ENCODE data around the gene GPHN. TPM values are rescaled to one million over a fixed set of nuclear protein-coding genes. Genes with fewer than 3 reads are reported as not detected.

GPHN gene
- polyA plus RNA-seq, 3 donors, result 82.6 to 84.4 (median 83.7) TPM

DNA sequence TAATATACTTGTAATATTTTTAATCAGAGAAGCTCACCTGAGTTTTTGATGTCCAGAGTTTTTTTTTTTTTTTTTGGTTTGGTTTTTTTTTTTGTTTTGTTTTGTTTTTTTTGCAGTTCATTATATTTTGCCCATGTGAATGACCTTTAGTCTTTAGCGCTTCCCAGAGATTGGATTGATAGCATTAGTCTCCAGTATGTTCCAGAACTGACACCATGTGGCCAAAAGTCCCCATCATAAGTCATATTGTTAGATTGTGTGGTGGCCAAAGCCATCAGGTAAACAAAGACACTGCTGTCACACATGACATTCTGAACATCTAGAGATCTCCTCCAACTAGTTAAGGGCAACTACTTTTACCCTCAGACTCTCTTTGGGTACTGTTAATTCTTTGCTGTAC lies 408.5 kb downstream of the GPHN start:
- DNase-seq (ENCODE audit: low read depth in 3 of 3, low spot score in 2 of 3), result no peak

DNA sequence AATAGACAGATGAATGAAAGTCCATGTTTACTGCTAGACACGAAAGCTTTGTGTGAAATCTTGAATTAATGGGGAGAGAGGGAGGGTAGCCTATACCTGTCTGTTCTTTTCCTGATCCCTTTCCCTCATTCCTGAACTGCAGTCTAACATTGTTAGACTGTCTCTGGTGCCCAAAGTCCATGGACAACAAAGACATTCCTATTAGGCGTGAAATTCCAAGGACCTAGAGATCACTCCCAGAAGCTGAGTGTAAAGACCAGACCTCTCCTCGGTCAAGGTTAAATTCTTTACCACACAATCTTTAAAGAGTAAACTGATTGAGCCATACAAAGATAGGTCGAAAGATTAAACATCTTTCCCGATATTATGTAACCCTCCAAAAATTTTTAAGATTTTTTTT lies 410.6 kb downstream of the GPHN start:
- no peak for DNase-seq (ENCODE audit: low read depth in 3 of 3, low spot score in 2 of 3)

DNA sequence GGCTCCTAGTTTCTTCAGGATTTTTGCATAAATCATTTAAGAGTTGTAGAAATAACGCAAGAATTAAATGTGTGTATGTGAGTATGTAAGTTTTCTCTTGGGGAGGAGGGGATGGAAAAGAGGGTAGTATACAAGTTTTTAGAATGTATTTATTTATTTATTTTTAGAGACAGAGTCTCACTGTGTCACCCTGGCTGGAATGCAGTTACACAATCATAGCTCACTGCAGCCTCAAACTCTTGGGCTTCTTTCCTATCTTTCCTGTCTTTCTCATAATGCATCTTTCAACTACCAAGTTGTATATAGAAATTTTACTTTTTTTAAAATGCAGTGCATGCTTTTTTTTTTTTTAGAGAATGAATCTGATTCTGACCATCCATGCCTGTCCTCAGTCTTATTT lies 412.2 kb downstream of the GPHN start:
- DNase-seq (ENCODE audit: low read depth in 3 of 3, low spot score in 2 of 3), result no peak

DNA sequence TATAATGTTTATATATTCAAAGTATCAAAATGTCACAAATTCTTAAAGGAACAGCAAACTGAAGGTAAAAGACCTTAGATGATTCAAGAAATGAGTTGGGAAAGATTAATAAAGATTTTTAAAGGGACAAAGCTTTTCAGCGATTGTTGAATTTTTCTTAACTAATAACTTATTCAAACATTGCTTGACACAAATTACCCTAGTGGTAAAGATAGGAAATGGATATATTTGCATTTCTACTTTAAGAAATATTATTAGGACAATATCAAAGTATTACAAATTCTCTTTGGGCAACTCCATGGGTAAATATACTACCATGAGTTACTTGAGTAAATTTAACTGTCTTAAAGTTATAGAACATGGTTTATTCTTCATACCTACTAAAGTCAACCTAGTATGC lies 415.3 kb downstream of the GPHN start:
- no peak for DNase-seq (ENCODE audit: low read depth in 3 of 3, low spot score in 2 of 3)

DNA sequence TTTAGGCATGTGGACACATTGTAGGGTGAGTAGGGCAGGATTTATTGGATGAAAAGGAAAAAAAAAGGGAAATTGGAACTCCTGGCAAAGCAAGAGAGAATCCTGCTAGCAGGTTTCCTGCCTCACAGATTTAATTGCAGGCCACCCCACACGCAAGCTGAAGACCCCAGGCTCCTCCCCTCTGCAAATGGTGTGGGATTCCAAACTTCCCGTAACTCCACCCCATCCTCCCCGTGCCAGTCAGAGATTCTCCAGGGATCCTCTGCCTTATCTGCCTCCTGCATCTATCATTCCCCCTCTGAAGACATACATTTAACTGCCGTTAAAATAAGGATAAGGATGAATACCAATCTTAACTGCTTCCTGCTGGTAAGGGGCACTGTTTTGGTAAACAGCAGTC lies 431.5 kb downstream of the GPHN start:
- no peak for DNase-seq (ENCODE audit: low read depth in 3 of 3, low spot score in 2 of 3)

DNA sequence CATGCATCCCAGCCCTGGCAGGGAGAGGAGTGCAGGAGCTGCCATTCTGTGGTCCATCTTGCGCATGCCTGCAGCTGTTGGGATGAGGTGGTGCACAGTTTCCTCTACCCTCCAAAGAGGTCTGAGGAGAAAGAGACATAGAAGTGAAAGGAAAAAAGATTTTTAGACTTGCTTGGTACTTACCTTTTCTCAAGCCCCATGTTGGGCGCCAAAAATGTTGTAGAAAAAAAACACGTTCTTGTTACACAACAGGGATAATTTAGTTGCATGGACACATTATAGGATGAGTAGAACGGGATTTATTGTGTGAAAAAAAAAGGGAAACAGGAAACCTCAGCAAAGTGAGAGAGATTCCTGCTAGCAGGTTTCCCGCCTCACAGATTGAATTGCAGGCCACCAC lies 436.9 kb downstream of the GPHN start:
- DNase-seq (ENCODE audit: low read depth in 3 of 3, low spot score in 2 of 3), result no peak

DNA sequence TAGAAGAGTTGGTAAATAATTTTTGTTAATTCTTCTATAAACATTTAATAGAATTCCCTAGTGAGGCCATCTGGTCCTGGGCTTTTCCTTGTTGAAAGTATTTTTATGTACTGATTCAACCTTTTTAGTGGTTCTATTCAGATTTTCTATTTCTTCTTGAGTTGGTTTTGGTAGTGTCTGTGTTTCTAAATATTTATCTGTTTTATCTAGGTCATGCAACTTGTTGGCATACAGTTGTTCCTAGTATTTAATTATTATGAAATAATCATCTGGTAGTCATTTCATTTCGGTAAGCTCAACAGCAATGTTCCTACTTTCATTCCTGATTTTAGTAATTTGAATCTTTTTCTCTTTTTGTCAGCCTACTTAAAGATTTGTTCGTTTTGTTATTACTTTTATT lies 447.2 kb downstream of the GPHN start:
- no peak for DNase-seq (ENCODE audit: low read depth in 3 of 3, low spot score in 2 of 3)

DNA sequence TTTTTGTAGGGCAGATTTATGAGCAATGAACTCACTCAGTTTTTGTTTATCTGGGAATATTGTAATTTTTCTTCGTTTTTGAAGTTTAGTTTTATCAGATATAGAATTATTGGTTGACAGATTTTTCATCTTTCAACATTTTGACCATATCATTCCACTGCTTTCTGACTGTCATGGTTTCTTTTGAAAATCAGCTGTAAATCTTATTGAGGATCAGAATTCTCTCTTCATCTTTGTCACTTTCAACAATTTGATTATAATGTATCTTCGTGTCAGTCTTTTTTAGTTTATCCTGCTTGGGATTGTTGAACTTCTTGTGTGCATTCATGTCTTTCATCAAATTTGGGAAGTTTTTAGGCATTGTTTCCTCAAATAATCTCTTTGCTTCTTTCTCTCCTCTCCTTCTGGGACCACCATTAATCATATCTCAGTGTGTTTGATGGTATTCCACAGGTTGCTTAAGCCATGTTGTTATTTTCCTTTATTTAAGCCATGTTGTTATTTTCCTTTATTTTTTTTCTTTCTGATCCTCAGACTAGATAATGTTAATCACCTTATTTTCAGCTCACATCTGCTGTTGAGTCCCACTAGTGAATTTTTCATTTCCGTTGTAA lies 451.6 kb downstream of the GPHN start:
- no peak for DNase-seq (ENCODE audit: low read depth in 3 of 3, low spot score in 2 of 3)

DNA sequence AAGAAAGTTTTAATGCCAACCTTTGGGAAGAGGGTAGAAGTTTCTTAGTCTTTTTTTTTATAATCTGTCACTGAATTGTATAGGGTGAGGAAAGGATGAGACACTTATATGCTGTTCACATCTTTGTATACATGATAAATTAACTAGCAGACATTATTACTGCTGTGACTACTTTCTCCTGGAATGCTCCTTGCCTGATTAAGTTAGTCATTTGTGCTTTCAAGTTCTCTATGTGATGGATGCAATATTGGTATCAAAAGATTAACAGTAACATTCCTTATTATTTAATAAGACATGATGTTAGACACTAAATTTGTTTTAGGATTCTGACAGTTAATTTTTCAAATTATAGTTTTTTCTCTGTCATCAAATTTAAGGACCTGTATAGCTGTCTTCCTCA lies 457.9 kb downstream of the GPHN start:
- DNase-seq (ENCODE audit: low read depth in 3 of 3, low spot score in 2 of 3), result no peak

DNA sequence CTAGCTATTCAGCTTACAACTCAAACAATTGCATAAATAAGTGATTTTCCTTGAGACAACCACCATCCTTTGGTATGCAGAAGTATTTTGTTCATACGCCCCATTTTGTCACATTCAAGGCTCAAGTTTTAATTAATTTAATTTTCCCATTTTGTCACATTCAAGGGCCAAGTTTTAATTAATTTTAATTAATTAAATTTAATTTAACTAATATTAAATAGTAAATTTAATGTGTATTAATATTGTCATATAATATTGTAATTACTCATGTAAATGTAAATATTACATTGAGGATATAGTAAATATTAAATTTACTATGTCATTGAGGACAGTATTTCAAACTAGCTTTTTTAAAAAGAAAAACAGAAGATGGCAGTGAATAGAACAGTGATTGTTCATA lies 464.5 kb downstream of the GPHN start:
- DNase-seq (ENCODE audit: low read depth in 3 of 3, low spot score in 2 of 3), result no peak

DNA sequence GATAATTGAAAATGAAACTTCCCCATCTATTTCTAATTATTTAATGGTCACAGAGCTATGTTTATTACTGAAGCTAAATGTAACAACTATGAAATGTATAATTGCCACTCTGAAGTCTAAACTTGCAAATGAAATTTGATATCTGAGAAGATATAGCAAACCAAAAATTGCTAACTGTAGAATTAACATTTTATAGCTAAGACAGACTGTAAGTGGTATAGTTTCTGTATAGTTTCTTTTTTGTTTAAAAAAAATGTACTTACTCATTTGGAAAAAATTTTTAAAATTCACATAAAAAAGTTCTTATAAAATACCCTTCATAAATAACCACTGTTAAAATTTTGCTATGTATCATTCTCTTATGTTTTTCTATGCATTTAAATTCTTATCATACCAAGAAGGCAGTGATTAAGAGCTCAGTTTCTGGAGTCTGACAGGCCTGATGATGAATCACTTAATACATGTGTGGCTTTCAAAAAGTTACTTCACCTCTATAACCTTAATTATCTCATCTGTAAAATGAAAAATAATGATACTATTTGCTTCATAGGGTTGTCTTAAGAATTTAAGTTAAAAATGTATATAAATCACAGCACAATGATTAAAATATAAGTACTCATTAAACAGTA lies 466.6 kb downstream of the GPHN start:
- DNase-seq (ENCODE audit: low read depth in 3 of 3, low spot score in 2 of 3), result no peak

DNA sequence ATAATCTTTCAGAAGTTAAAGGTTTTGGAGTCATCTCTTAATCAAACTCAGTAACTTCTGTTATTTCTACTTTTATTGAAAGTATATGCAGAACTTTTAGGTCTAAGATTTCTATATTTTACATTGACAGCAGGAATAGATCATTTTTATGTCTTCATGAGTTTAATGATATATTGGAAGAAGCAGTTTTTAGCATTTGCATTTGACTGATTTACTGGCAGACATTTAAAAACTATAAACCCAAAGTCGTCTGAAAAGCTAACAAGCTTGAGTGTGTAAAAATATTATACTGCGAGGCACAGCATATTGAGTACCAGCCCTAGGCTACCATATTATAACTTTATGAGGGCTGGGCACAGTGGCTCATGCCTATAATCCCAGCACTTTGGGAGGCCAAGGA lies 467.3 kb downstream of the GPHN start:
- DNase-seq (ENCODE audit: low read depth in 3 of 3, low spot score in 2 of 3), result no peak

DNA sequence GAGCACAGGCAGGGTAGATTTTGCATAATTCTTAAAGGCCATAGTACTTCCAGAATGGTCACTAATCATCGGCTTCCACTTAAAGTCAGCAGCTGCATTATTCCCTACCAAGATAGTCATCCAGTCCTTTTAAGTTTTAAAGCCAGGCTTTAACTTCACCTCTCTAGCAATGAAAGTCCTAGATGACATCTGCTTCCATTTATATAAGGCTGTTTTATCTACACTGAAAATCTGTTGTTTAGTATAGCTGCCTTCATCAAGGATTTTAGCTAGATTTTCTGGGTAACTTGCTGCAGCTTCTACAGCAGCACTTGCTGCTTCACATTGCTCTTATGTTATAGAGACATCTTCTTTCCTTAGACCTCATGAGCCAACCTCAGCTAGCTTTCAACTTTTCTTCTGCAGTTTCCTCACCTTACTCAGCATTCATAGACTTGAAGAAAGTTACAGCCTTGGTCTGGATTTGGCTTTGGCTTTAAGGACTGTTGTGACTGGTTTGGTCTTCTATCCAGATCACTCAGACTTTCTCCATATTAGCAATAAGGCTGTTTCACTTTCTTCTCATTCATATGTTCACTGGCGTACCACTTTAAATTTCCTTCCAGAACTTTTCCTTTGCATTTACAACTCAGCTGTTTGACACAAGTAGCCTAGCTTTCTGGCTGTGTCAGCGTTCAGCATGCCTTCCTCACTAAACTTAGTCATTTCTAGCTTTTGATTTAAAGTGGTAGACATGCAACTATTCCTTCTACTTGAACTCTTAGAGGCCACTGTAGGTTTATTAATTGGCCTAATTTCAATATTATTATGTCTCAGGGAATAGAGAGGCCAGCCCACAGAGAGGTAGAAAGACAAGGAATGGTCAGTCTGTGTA lies 471.4 kb downstream of the GPHN start:
- no peak for DNase-seq (ENCODE audit: low read depth in 3 of 3, low spot score in 2 of 3)

DNA sequence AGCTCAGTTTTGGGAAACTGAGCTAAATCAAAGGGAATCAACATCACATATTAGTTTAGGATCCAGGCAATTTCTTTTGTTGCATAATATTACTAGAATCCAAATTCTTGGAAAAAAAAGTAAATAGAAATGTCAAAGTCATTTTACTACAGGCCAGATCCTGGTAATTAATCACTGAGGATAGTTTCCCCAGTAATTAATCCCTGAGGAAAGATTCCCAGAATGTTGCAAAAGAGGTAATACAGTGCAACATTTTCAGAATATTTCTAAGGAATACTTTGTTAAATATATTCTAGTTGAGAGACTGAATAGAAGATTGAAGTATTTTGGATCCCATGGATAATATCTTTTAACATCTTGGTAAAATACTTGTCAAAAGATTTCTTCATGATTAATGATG lies 474.3 kb downstream of the GPHN start:
- no peak for DNase-seq (ENCODE audit: low read depth in 3 of 3, low spot score in 2 of 3)

DNA sequence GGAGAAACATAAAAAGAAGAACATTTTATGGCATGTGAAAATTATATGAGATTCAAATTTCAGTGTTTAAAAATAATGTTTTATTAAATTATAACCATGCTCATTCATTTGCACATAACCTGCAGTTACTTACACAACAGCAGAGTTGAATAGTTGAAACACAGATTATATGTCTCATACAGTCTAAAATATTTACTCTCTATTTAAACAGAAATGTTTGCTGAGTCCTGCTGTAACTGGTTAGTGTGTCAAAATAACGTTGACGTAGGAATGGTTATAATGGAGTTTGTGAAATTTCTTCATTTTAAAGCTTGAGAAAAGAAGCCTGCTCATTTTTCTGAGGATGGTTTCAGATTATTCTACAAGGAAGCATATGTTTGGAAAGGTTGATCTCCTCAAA lies 484.8 kb downstream of the GPHN start:
- no peak for DNase-seq (ENCODE audit: low read depth in 3 of 3, low spot score in 2 of 3)

DNA sequence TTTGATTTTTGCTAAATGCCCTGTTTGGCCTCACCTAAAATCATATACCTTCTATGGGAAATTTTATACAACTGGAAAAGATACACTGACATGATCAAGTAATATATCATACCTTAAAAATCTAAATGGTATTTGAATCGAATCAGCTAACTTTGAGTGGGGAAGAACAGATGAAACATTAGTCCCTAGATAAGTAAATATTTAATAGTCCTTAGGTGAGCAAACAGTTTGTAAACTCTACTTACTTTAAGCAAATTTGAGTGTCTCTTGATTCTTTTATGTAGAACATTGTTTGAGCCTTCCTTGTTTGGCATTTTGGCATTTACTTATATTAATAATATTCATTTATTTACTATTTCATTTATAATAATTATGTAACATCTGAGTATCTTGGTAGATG lies 485.6 kb downstream of the GPHN start:
- DNase-seq (ENCODE audit: low read depth in 3 of 3, low spot score in 2 of 3), result no peak

DNA sequence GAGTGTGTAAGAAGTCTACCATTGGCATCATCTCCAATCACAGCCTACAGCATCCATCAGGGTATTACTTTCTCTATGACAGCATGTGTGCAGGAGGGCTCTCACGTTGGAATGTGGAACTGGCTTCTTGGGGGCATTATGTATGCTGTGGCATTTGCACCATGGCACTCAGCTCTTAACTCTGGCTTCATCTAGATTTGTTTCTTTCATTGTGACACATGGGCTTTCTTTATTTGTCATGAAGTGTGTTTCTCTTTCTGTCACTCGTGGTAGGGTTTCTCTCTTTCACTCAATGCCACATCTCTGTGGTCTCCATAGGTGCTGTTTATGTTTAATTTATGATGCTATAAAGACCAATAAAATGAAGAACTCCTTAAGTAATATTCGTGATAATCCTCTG lies 490.1 kb downstream of the GPHN start:
- no peak for DNase-seq (ENCODE audit: low read depth in 3 of 3, low spot score in 2 of 3)

DNA sequence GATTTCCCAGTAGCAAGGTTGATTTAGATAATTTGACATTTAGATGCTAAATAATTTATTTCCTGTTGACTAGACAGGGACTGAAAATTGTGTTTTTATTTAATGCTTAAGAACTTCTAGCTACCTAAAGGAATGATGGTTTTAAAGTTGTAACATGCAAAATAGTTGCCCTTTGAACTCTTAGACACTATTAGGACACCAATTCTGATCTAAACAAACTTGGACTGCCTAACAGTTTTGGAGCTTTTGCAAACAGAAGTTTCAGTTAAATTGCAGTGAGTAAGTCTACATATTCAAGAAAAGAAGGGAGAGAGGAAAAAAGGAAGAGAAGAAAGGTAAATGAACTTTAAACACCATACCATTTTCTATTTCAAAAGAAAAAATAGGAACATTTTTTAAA lies 492.0 kb downstream of the GPHN start:
- DNase-seq (ENCODE audit: low read depth in 3 of 3, low spot score in 2 of 3), result no peak

DNA sequence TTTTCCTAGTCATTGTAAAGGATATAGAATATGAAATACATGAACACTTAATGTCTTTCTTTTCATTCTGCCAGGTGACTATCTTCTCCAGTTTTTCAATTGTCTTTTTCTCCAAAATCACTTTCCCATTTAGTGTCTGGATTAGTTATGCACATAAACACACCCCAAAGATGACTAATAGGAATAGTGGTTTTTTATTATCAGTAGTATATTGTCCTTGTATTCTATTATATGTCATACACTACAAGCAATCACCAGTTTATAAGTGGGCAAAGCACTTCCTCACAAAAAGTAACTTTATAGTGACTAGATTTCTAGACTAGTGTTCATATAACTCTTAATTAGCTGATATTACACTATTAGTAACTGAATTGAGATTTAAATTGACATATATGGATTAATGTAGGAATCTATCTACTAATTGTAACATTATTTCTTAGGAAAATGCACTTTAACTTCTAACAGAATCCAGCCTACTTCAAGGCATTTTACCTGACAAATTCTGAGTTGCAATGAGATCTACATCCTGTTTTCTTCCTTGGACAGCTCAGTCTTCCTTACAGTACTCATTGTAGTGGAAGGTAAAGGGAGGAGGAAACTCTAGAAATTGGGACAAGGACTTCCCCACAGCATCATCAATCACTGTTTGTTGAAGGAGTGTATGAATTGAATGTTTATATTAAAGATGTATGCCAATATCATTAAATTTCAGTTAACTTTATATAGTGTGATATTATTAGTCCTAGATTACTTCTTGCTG lies 495.2 kb downstream of the GPHN start:
- DNase-seq (ENCODE audit: low read depth in 3 of 3, low spot score in 2 of 3), result no peak

DNA sequence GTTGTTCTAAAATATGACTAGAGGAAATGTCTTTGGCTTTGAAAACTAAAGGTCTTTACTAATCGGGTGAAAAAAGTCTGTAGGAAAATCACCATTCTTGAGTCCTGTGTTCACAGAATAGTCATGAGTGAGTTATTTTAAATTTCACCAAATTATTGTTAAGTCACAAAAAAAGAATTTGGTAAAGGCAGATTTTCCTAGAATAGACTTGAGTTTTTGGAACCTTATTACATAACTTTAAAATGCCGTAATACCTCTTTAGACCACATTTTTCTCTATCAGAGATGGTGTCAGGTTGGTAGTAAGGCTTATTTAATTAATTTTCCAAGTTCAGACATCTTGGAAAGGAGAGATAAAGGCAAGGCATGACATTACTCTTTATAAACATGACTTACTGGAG lies 496.6 kb downstream of the GPHN start:
- DNase-seq (ENCODE audit: low read depth in 3 of 3, low spot score in 2 of 3), result no peak

DNA sequence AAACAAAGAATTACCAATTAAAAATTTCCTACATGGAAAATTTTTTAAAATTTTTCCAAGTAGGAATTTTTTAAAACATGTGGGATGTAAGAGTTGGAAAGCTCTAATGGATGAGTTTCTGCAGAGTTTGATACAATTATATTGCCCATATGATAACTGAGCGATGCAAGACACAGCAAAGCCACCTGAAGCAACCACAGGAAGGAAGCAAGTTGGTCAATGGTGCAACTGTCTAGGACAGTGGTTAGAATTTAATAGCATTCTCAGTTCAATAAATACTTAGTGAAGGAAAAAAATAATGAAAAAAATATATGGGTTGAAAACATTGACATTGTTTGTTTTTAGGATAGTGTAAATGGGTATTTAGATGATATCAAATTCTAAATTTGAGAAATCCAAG lies 502.7 kb downstream of the GPHN start:
- no peak for DNase-seq (ENCODE audit: low read depth in 3 of 3, low spot score in 2 of 3)
